B cell (primary cell): ENCODE data around the gene RFC5. TPM values are rescaled to one million over a fixed set of nuclear protein-coding genes. Genes with fewer than 3 reads are reported as not detected.

Source experiments
- ATAC-seq: fragments of 200-7000 bp; cut with Tn5 transposase; one replicate; pipeline ENCODE4 v1.10.0; 2021; ENCODE audit warnings: low read depth, mild to moderate bottlenecking, moderate number of reproducible peaks, moderate library complexity
- CTCF ChIA-PET: fragments of 350-600 bp; sonication (Branson Sonifier 250); formaldehyde crosslinking; loops from one replicate; lab custom pipeline; 2021; ENCODE audit warnings: antibody characterized with exemption, inconsistent platforms; lab: Charles Lee
- POLR2A ChIA-PET: fragments of 350-600 bp; sonication (Branson Sonifier 250); formaldehyde crosslinking; loops from one replicate; lab custom pipeline; 2021; ENCODE audit warnings: antibody characterized with exemption; lab: Charles Lee
- DNase-seq: peaks from one replicate; pipeline ENCODE4 v3.0.0; 2013
- H2AFZ ChIP-seq: 2 replicates; pipeline ENCODE4 v1.6.1; 2012; ENCODE audit warnings: mild to moderate bottlenecking, low read depth, low read length; ENCODE audit not compliant: insufficient read depth, poor library complexity, severe bottlenecking
- H3K27ac ChIP-seq, 2 donors: 1 replicate in 1 of 2; 2 replicates in 1 of 2; pipeline ENCODE4 v1.5.1; 2012 to 2013; ENCODE audit warnings: low read length in 2 of 2, mild to moderate bottlenecking in 2 of 2, moderate library complexity in 1 of 2
- H3K27me3 ChIP-seq, 4 experiments: fragments of 200-600 bp in 1 of 4; sonication (generic) in 1 of 4; replicated peaks in 1 of 4; 1 replicate in 2 of 4; 2 replicates in 2 of 4; pipeline versions ENCODE4 v1.6.1 to v1.7.0; 2013 to 2016; ENCODE audit warnings: low read length in 3 of 4, mild to moderate bottlenecking in 2 of 4, mixed read lengths in 1 of 4, moderate library complexity in 1 of 4; ENCODE audit not compliant: insufficient read depth in 4 of 4, control insufficient read depth in 3 of 4; ENCODE audit errors: control extremely low read depth in 1 of 4
- H3K36me3 ChIP-seq, 2 experiments: replicated peaks in 1 of 2; 1 replicate in 1 of 2; 2 replicates in 1 of 2; pipeline versions ENCODE4 v1.6.1 to v1.7.1; 2013; ENCODE audit warnings: low read length in 1 of 2; ENCODE audit not compliant: insufficient read depth in 2 of 2, control insufficient read depth in 1 of 2; ENCODE audit errors: control extremely low read depth in 1 of 2, extremely low read depth in 1 of 2
- H3K4me1 ChIP-seq, 2 donors: fragments of 200-600 bp in 1 of 2; sonication (generic) in 1 of 2; 1 replicate in 1 of 2; 2 replicates in 1 of 2; pipeline versions ENCODE4 v1.5.1 to v1.6.1; 2013 to 2017; ENCODE audit warnings: low read length in 2 of 2; ENCODE audit not compliant: control insufficient read depth in 2 of 2, insufficient read depth in 2 of 2
- H3K4me2 ChIP-seq: replicated peaks from 2 replicates; pipeline ENCODE3; 2012; ENCODE audit warnings: mild to moderate bottlenecking, low read depth, low read length; ENCODE audit not compliant: poor library complexity, severe bottlenecking
- H3K4me3 ChIP-seq, 5 experiments: fragments of 200-600 bp in 1 of 5; sonication (generic) in 1 of 5; 1 replicate in 3 of 5; 2 replicates in 2 of 5; pipeline versions ENCODE4 v1.5.1 to v1.7.0; 2011 to 2016; ENCODE audit warnings: low read length in 4 of 5, mild to moderate bottlenecking in 4 of 5, low read depth in 2 of 5, control low read depth in 1 of 5, moderate library complexity in 1 of 5; ENCODE audit not compliant: insufficient read depth in 1 of 5; ENCODE audit errors: control extremely low read depth in 1 of 5, extremely low read depth in 1 of 5
- H3K79me2 ChIP-seq: fragments of 200-600 bp; sonication (generic); one replicate; pipeline ENCODE4 v1.6.0; 2016; ENCODE audit warnings: low read length; ENCODE audit not compliant: control insufficient read depth, insufficient read depth
- H3K9ac ChIP-seq: fragments of 200-600 bp; sonication (generic); 2 replicates; pipeline ENCODE4 v1.6.1; 2017; ENCODE audit warnings: mild to moderate bottlenecking, low read length, moderate library complexity
- H3K9me3 ChIP-seq, 3 donors: one replicate each; pipeline versions ENCODE4 v1.6.1 to v1.7.1; 2013; ENCODE audit warnings: low read length in 2 of 3; ENCODE audit not compliant: control insufficient read depth in 2 of 3, insufficient read depth in 1 of 3; ENCODE audit errors: control extremely low read depth in 1 of 3
- H4K20me1 ChIP-seq: 2 replicates; pipeline ENCODE4 v1.6.0; 2012; ENCODE audit warnings: mild to moderate bottlenecking, low read length; ENCODE audit not compliant: insufficient read depth, control insufficient read depth, poor library complexity, severe bottlenecking
- H3K27ac Mint-ChIP-seq: one replicate; pipeline ENCODE4 v1.8.0; 2021; ENCODE audit warnings: mixed read lengths
- H3K27me3 Mint-ChIP-seq: one replicate; pipeline ENCODE4 v1.8.0; 2021; ENCODE audit warnings: mixed read lengths
- H3K4me1 Mint-ChIP-seq: one replicate; pipeline ENCODE4 v1.8.0; 2021; ENCODE audit warnings: mixed read lengths
- H3K4me3 Mint-ChIP-seq: one replicate; pipeline ENCODE4 v1.8.0; 2021; ENCODE audit warnings: mixed read lengths
- H3K9me3 Mint-ChIP-seq: one replicate; pipeline ENCODE4 v1.8.0; 2022; ENCODE audit warnings: mixed read lengths; ENCODE audit not compliant: insufficient read depth
- CTCF ChIP-seq: fragments of 200-600 bp; IDR thresholded peaks from one replicate; pipeline ENCODE4 v1.8.0; 2022; ENCODE audit warnings: antibody characterized with exemption, mild to moderate bottlenecking
- EZH2 ChIP-seq: IDR thresholded peaks from 2 replicates; pipeline ENCODE4 v1.6.1; 2012; ENCODE audit warnings: borderline replicate concordance, low read depth, mild to moderate bottlenecking, moderate library complexity, low read length; ENCODE audit not compliant: insufficient read depth, poor library complexity, severe bottlenecking
- WGBS: methylation state at CpG from one replicate; pipeline ENCODE4 v1.1.5; 2013; ENCODE audit warnings: missing lambda C conversion rate; ENCODE audit not compliant: insufficient coverage; 5-methylcytosine and 5-hydroxymethylcytosine counted together
- intact Hi-C: fragments of 100-400 bp; cut with micrococcal nuclease; formaldehyde crosslinking; loops from one replicate; pipeline ENCODE4 v1.10.0; 2022
- polyA plus RNA-seq: library from polyadenylated mRNA; depleted of rRNA; stranded (reverse); fragments of >200 nt; gene quantifications from 2 replicates; pipeline ENCODE4 v1.2.3, GENCODE V29; 2012
- total RNA-seq, 2 donors: library from RNA; stranded (reverse); fragments of 120-200 nt in 1 of 2; gene quantifications; 1 replicate in 1 of 2; 2 replicates in 1 of 2; pipeline versions ENCODE4 v1.2.3 to v1.2.4, GENCODE V29; 2013 to 2022

The RFC5 gene
- total and polyA plus RNA-seq, 2 donors (not counting 1 experiment from before 2014, with no cell fraction given) = 22.7 to 23.2 TPM

- H3K9ac ChIP-seq = no peak overlapping the region
- ATAC-seq = no peak
- ChIA-PET POLR2A (no interaction called here), CTCF (interaction anchor here (1.0 to 1.5 kb wide), 2 partner anchors 9 to 12 kb away, joined by 3 to 7 read pairs; partner anchors contain the start of gene WSB2)
- H3K79me2 ChIP-seq = peaks cover 4% of the 10 kb centered on the region
- H2AFZ ChIP-seq = no peak overlapping the region
- no peaks in the 10 kb centered on the region for H3K4me1 ChIP-seq
- Mint-ChIP-seq H3K9me3 (no peaks in the 10 kb centered on the region), H3K27me3 (no peaks in the 10 kb centered on the region), H3K4me1 (peaks cover 10% of the 10 kb centered on the region), H3K27ac (no peak overlapping the region), H3K4me3 (no peak overlapping the region)
- no peak for DNase-seq
- H4K20me1 ChIP-seq = peaks cover 7% of the 10 kb centered on the region
- peaks cover 2 to 6% of the 10 kb centered on the region in 2 experiments for H3K36me3 ChIP-seq
- H3K9me3 ChIP-seq = peaks cover 0 to 4% (median 0%) of the 10 kb centered on the region in 3 donors
- TF ChIP-seq CTCF = no peak
- no peak overlapping the region for H3K4me2 ChIP-seq
- intact Hi-C loops = no loop called here
- H3K27me3 ChIP-seq = no peaks in the 10 kb centered on the region
- no peak overlapping the region for H3K27ac ChIP-seq
- 95% methylated on average over 13 of the region's 14 CpGs for whole genome bisulfite sequencing
- no peak overlapping the region for H3K4me3 ChIP-seq
These were observed 36.0 kb downstream of the RFC5 start for GRCh38 chr12:118052324-118053070.

- Mint-ChIP-seq H3K4me1 (peaks cover 10% of the 10 kb centered on the region), H3K9me3 (no peaks in the 10 kb centered on the region), H3K27ac (no peak overlapping the region), H3K27me3 (no peaks in the 10 kb centered on the region), H3K4me3 (no peak overlapping the region)
- Histone ChIP-seq H3K27ac (no peak overlapping the region), H3K4me3 (no peak overlapping the region), H3K36me3 (peaks cover 2 to 3% of the 10 kb centered on the region in 2 experiments), H2AFZ (no peak overlapping the region), H3K79me2 (no peaks in the 10 kb centered on the region), H3K4me1 (no peaks in the 10 kb centered on the region), H3K27me3 (no peaks in the 10 kb centered on the region), H3K9me3 (peaks cover 0 to 4% (median 0%) of the 10 kb centered on the region in 3 donors), H4K20me1 (peaks cover 7% of the 10 kb centered on the region), H3K9ac (no peak overlapping the region), H3K4me2 (no peak overlapping the region)
- DNase-seq = no peak
- ChIA-PET POLR2A (no interaction called here), CTCF (interaction anchor here (1.0 to 1.5 kb wide), 2 partner anchors 8 to 11 kb away, joined by 3 to 7 read pairs; partner anchors contain the start of gene WSB2)
- whole genome bisulfite sequencing = 94% methylated on average over 7 of the region's 10 CpGs
- intact Hi-C loops = no loop called here
- no peak for TF ChIP-seq EZH2
- no peak for TF ChIP-seq CTCF
- ATAC-seq = no peak
These were observed 36.8 kb downstream of the RFC5 start for GRCh38 chr12:118053071-118053985.
